Jurkat, Clone E6-1 (cell line): ENCODE data around the gene TMEM82.

Experiments
- DNase-seq: peaks from one replicate; pipeline ENCODE4 v3.0.0-alpha.2; 2011; ENCODE audit warnings: low read depth, low spot score
- H3K4me3 ChIP-seq: 2 replicates; pipeline ENCODE4 v1.5.1; 2011; ENCODE audit warnings: mild to moderate bottlenecking, low read length, control low read depth, moderate library complexity

Gene TMEM82

GRCh38 chr1:15718199-15718601 is 24.1 kb upstream of the TMEM82 start:
- H3K4me3 ChIP-seq: no peak overlapping the region
- no peak for DNase-seq

- no peak for DNase-seq
- H3K4me3 ChIP-seq: no peak overlapping the region
Observed at GRCh38 chr1:15719381-15720120, 22.7 kb upstream of the TMEM82 start.

- DNase-seq: no peak
- no peak overlapping the region for H3K4me3 ChIP-seq
Observed at GRCh38 chr1:15720861-15721260, 21.4 kb upstream of the TMEM82 start.

- H3K4me3 ChIP-seq: no peak overlapping the region
- DNase-seq: no peak
Observed at GRCh38 chr1:15722411-15722810, 19.9 kb upstream of the TMEM82 start.

- no peak overlapping the region for H3K4me3 ChIP-seq
- no peak for DNase-seq
Observed at GRCh38 chr1:15722836-15723532, 19.3 kb upstream of the TMEM82 start.

- DNase-seq: no peak
- no peak overlapping the region for H3K4me3 ChIP-seq
Observed at GRCh38 chr1:15723631-15724246, 18.6 kb upstream of the TMEM82 start.

- no peak for DNase-seq
- no peak overlapping the region for H3K4me3 ChIP-seq
Observed at GRCh38 chr1:15724949-15725880, 17.1 kb upstream of the TMEM82 start.

GRCh38 chr1:15726508-15726907 is 15.8 kb upstream of the TMEM82 start:
- no peak for DNase-seq
- H3K4me3 ChIP-seq: no peak overlapping the region

GRCh38 chr1:15727021-15727420 is 15.3 kb upstream of the TMEM82 start:
- H3K4me3 ChIP-seq: no peak overlapping the region
- DNase-seq: no peak

- DNase-seq: no peak
- H3K4me3 ChIP-seq: no peak overlapping the region
Observed at GRCh38 chr1:15727424-15727823, 14.9 kb upstream of the TMEM82 start.

GRCh38 chr1:15727866-15728534 is 14.3 kb upstream of the TMEM82 start:
- no peak overlapping the region for H3K4me3 ChIP-seq
- DNase-seq: no peak

- no peak overlapping the region for H3K4me3 ChIP-seq
- no peak for DNase-seq
Observed at GRCh38 chr1:15728937-15729657, 13.2 kb upstream of the TMEM82 start.

GRCh38 chr1:15730423-15730822 is 11.9 kb upstream of the TMEM82 start:
- DNase-seq: no peak
- H3K4me3 ChIP-seq: no peak overlapping the region

GRCh38 chr1:15730936-15731335 is 11.4 kb upstream of the TMEM82 start:
- no peak overlapping the region for H3K4me3 ChIP-seq
- DNase-seq: no peak

GRCh38 chr1:15731735-15732685 is 10.3 kb upstream of the TMEM82 start:
- no peak overlapping the region for H3K4me3 ChIP-seq
- DNase-seq: no peak

- DNase-seq: no peak
Observed at GRCh38 chr1:15732686-15733081, 9.6 kb upstream of the TMEM82 start.

GRCh38 chr1:15733218-15733725 is 9.0 kb upstream of the TMEM82 start:
- DNase-seq: no peak
- no peak overlapping the region for H3K4me3 ChIP-seq

More at GRCh38 chr1:15732686-15733081, 9.6 kb upstream of the TMEM82 start:
- H3K4me3 ChIP-seq: no peak overlapping the region
